Measurements from ENCODE around the gene FRMD5. TPM values are rescaled to one million over a fixed set of nuclear protein-coding genes. Genes with fewer than 3 reads are reported as not detected.
"Not testable (repeated sequence)": the region's sequence is repeated elsewhere in the genome, so short reads cannot be mapped to it uniquely, and the experiment has no call there.

Gene FRMD5
- total and polyA plus RNA-seq, 2 donors, result 0.32 to 2.9 TPM

DNA sequence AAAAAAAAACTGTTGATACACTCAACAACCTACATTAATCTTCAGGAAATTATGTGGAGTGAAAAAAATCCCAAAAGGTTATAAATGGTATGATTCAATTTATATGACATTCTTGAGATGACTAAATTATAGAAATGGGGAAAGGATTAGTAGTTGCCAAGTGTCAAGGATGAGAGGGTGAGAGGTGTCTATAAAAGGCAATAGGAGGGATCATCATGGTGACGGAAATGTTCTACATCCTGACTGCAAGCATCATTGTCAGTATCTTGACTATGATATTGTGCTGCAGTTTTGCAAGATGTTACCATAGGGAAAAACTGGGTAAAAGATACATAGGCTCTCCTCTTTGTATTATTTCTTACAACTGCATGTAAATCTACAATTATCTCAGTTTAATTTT, 125.6 kb downstream of the FRMD5 start:
- DNase-seq (ENCODE audit: extremely low spot score), result no peak
- Histone ChIP-seq H3K4me1 (ENCODE audit: insufficient read depth) (no peaks in the 10 kb centered on the region), H3K4me3 (ENCODE audit: low read depth, low read length) (no peak overlapping the region), H3K36me3 (ENCODE audit: insufficient read depth) (no peaks in the 10 kb centered on the region), H3K27ac (ENCODE audit: low read depth) (no peak overlapping the region)
- 81% methylated on average over 1 of the region's 1 CpG for WGBS

DNA sequence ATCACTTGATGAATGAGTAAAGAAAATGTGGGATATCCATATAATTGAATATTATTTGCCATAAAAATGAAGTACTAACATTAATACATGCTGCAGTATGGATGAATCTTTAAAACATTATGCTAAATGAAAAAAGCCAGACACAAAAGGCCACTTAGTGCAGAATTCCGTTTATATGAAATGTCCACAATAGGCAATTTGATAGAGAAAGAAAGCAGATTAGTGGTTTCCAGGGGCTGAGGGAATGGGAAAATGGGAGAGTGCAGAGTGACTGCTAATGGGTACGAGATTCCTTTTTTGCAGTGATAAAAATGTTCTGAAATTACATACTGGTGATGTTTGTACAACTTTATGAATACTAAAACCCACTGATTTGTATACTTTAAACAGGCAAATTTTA, 126.7 kb downstream of the FRMD5 start:
- Histone ChIP-seq H3K4me1 (ENCODE audit: insufficient read depth) (no peaks in the 10 kb centered on the region), H3K27ac (ENCODE audit: low read depth) (no peak overlapping the region), H3K4me3 (ENCODE audit: low read depth, low read length) (no peak overlapping the region), H3K36me3 (ENCODE audit: insufficient read depth) (no peaks in the 10 kb centered on the region)
- WGBS, result 44% methylated on average over 2 of the region's 2 CpGs
- no peak for DNase-seq (ENCODE audit: extremely low spot score)

DNA sequence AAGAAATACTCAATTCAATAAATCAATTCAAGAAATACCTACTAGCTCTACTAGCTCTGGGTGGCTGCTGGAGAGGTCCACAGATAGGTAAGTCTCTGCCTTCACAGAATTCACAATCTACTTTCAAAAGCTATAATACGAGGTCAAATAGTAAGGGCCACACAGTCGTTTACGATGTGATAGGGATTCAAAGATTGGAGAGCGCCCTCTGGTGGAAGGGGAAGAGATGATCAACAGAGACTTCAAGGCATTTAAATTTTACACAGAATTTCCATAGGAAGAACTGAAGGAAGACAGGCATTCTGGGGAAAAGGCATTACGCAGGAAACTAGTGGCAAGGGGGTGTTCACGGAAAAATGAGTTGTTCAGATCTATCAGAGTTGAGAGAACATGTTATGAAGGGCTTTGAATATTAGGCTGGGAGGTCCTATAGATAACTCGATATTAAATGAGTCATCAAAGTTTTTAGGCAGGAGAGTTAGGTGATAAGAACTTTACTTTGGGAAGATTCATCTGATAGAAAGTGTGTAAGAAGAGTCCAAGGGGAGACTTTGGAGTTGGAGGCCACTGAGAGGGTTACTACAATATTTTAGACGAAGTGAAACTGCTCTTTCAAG, 128.8 kb downstream of the FRMD5 start:
- no peak overlapping the region for H3K4me3 ChIP-seq (ENCODE audit: low read depth, low read length)
- H3K36me3 ChIP-seq (ENCODE audit: insufficient read depth), result no peaks in the 10 kb centered on the region
- no peaks in the 10 kb centered on the region for H3K4me1 ChIP-seq (ENCODE audit: insufficient read depth)
- DNase-seq (ENCODE audit: extremely low spot score), result no peak
- H3K27ac ChIP-seq (ENCODE audit: low read depth), result no peak overlapping the region
- 27% methylated on average over 8 of the region's 8 CpGs for WGBS

DNA sequence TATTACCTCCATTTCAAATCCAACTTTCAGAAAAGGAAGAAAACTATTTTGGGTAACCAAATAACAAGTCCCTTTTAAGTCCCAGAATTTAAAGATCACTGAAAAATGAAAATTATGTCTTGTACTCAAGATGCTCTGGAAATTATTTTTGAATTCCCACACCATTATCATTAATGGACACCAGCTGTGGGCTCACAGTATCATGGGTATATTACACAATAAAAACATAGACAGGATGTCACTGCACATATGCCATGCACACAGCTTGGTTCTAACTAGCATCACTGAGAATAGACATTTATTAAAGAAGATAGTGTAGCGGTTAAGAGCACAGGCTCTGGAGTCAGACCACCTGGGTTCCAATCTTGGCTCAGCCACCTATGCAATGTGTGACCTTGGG, 130.4 kb downstream of the FRMD5 start:
- Histone ChIP-seq H3K36me3 (ENCODE audit: insufficient read depth) (no peaks in the 10 kb centered on the region), H3K4me1 (ENCODE audit: insufficient read depth) (no peaks in the 10 kb centered on the region), H3K4me3 (ENCODE audit: low read depth, low read length) (no peak overlapping the region), H3K27ac (ENCODE audit: low read depth) (no peak overlapping the region)
- 47% methylated on average over 1 of the region's 1 CpG for WGBS
- DNase-seq (ENCODE audit: extremely low spot score), result no peak

DNA sequence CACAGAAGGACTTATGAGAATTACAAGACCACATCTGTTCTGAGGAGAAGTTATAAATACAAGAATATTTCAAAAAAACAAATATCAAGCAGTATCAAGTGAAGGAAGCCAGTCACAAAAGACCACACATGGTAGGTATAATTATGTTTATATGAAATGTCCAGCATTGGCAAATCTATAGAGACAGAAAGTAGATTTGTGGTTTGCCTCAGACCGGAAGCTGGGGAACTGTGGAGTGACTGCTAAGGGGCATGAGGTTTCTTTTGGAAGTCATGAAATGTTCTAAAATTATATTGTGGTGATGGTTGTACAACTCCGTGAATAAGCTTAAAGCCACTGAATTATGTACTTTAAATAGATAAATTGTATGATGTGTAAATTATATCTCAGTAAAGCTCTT, 136.9 kb downstream of the FRMD5 start:
- DNase-seq (ENCODE audit: extremely low spot score), result no peak
- 53% methylated on average over 2 of the region's 2 CpGs for WGBS
- H3K27ac ChIP-seq (ENCODE audit: low read depth), result no peak overlapping the region
- H3K4me1 ChIP-seq (ENCODE audit: insufficient read depth), result no peaks in the 10 kb centered on the region
- H3K4me3 ChIP-seq (ENCODE audit: low read depth, low read length), result no peak overlapping the region
- H3K36me3 ChIP-seq (ENCODE audit: insufficient read depth), result no peaks in the 10 kb centered on the region

DNA sequence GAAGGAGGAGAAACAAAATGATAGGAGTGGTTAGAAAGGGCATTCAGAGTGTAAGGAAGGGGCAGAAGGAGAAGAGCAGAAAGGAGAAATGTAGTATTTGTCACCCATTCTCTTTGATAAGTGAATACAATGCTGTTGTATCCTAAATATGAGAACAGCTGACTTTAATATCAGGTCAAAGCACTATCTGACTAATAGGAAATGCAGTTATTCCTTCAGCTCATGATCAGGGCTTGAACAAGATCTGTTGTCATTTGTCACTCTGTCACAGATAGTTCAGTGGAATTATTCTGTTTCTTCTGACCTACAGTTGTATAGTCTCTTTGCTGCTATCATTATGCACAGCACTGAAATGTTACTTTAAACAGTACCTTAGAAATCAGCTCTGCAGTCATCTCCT, 149.4 kb downstream of the FRMD5 start:
- DNase-seq (ENCODE audit: extremely low spot score), result no peak
- H3K36me3 ChIP-seq (ENCODE audit: insufficient read depth), result no peaks in the 10 kb centered on the region
- H3K27ac ChIP-seq (ENCODE audit: low read depth), result no peak overlapping the region
- H3K4me1 ChIP-seq (ENCODE audit: insufficient read depth), result no peaks in the 10 kb centered on the region
- H3K4me3 ChIP-seq (ENCODE audit: low read depth, low read length), result no peak overlapping the region

DNA sequence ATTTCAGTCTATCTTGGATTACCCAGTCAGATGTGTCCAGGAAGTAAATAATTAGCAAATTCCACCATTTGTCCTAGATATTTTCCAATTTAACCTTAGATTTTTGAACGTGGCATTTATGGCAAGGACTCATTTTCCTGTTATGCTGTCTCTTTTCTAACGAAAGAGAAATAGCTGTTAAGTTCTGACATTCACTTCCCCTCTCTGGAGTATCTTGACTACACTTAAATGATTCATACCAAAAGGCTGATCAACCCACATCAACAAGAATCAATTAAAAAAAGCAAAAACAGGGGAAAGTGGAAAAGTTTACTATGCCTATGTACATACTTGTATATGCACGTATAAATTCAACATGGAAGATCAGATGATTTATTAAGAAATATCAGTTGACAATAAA, 149.9 kb downstream of the FRMD5 start:
- no peaks in the 10 kb centered on the region for H3K36me3 ChIP-seq (ENCODE audit: insufficient read depth)
- 60% methylated on average over 3 of the region's 3 CpGs for WGBS
- no peak overlapping the region for H3K4me3 ChIP-seq (ENCODE audit: low read depth, low read length)
- H3K27ac ChIP-seq (ENCODE audit: low read depth), result no peak overlapping the region
- no peaks in the 10 kb centered on the region for H3K4me1 ChIP-seq (ENCODE audit: insufficient read depth)
- DNase-seq (ENCODE audit: extremely low spot score), result no peak

DNA sequence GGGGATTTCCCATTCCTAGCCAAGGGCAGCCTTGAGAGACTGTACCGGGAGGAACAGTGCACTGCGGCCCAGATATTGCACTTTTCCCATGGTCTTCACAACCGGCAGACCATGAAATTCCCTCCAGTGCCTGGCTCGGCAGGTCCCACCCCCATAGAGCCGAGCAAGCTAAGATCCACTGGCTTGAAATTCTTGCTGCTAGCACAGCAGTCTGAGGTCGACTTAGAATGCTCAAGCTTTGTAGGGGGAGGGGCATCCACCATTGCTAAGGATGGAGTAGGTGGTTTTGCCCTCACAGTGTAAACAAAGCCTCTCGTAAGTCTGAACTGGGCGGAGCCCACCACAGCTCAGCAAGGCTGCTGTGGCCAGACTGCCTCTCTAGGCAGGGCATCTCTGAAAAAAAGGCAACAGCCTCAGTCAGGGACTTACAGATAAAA, 156.3 kb downstream of the FRMD5 start:
- Histone ChIP-seq H3K27ac (ENCODE audit: low read depth) (no peak overlapping the region), H3K36me3 (ENCODE audit: insufficient read depth) (no peaks in the 10 kb centered on the region), H3K4me3 (ENCODE audit: low read depth, low read length) (no peak overlapping the region), H3K4me1 (ENCODE audit: insufficient read depth) (no peaks in the 10 kb centered on the region)
- no peak for DNase-seq (ENCODE audit: extremely low spot score)
- WGBS, result 24% methylated on average over 8 of the region's 8 CpGs

DNA sequence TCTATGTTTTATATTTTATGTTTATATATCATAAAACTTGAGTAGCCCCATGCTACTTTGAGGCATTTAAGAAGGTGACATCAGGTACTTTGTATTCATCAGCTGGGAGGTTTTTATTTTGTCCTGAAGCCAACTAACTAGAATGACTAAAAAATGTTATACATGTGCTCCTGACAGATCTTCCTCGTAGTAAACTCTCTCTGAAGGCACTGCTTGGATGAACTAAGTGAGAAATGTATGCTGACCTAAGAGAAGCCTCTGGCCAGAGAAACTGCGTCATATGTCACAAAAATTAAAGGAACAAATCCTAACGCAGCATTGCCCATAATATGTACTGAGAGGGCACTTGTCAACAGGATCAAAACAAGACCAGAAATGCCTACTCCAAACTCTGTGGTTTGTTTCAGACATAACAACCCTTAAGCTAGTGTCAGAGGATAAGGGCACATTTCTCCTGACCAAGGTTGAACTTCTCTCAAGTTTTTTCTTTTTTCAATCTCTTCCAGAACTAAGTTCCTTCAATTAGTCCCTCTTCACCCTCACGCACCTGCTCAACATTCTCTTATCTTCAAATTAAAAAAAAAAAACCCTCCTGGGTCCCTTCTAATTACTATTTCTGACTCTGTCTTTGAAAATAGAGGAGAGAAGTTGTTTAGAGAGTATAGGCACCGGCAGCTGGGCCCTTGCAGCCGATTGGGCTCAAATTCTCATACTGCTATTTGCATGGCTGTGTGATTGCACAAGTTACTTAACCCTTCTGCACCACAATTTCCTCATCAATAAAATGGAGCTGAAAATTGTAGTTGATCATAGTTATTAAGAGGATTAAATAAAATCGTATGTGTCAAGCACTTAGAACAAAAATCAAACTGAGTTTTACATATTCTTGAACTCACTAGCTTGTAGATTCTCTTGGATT, 159.0 kb downstream of the FRMD5 start:
- H3K4me3 ChIP-seq (ENCODE audit: low read depth, low read length), result no peak overlapping the region
- 57% methylated on average over 7 of the region's 7 CpGs for WGBS
- no peak overlapping the region for H3K27ac ChIP-seq (ENCODE audit: low read depth)
- no peak for DNase-seq (ENCODE audit: extremely low spot score)
- no peaks in the 10 kb centered on the region for H3K4me1 ChIP-seq (ENCODE audit: insufficient read depth)
- H3K36me3 ChIP-seq (ENCODE audit: insufficient read depth), result no peaks in the 10 kb centered on the region

DNA sequence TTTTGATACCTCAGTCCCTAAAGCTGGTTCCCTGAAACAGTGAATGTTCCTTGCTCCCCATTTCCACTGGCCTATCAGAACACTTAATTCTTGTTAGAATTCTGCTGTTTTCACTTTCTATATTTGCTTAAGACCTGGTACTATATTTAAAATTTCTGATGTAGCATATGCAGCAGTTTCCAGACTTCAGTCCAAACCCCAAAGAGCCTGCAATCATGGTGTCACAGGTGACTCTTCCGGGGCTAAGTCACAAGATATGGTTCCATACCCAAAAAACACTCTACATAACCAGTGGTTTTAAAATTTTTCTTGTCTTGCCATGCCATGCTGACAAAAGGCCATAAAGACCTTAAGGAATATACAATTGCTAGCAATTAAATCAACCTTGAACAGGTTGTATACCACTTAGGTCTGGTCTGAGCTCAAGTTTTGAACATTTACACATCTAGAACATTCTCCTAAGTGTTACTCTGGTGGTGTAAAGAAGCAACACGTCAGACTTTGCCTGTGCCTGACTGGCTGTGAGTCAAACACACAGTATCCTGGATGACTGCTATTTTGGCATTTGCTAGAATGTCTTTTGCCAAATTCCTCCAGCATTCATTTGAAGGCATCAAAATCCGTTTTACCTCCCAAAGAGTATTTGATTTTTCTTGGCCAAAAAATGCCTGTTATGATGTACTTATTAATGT, 160.0 kb downstream of the FRMD5 start:
- H3K4me3 ChIP-seq (ENCODE audit: low read depth, low read length), result no peak overlapping the region
- DNase-seq (ENCODE audit: extremely low spot score), result no peak
- WGBS, result 42% methylated on average over 3 of the region's 3 CpGs
- no peaks in the 10 kb centered on the region for H3K4me1 ChIP-seq (ENCODE audit: insufficient read depth)
- no peaks in the 10 kb centered on the region for H3K36me3 ChIP-seq (ENCODE audit: insufficient read depth)
- H3K27ac ChIP-seq (ENCODE audit: low read depth), result no peak overlapping the region

DNA sequence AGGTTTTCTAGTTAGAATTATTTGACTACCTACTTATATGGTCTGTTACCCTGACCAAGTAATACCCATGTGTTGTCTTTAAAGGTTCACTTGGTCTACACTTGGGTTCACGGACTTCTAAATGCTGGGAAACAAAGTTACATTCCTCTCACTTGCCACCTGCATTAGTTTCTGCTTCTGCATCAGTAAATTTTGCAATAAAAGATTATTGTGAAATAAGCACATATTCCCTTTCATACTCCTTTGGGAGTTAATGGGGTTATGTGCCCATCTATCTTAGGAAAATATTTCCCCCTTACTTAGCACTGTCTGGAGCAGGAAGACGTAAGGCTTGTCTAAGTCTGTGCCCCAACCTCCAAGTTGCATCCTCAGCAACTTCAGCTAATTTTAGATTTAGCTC, 160.7 kb downstream of the FRMD5 start:
- no peak overlapping the region for H3K27ac ChIP-seq (ENCODE audit: low read depth)

DNA sequence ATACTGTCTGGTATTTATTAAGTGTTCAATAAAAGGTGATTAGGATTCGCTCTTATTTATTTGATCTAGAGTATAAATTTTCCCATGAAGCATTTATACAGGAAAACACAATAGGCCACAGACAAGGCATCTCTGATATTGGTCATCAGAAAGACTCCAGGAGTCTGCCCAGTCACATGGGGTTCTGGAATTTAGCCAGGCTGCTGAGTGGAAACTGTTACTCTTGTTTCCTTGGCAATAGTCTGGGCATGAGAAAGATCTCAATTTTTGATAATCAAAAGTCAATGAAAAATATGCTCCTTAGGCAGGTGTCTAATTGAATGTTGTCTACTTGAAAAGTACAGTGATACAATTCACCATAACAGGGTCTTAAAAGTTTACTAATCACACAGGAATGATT, 161.2 kb downstream of the FRMD5 start:
- H3K4me1 ChIP-seq (ENCODE audit: insufficient read depth), result no peaks in the 10 kb centered on the region
- WGBS, result 64% methylated on average over 1 of the region's 1 CpG
- no peak overlapping the region for H3K27ac ChIP-seq (ENCODE audit: low read depth)

More for the DNA sequence above, 160.7 kb downstream of the FRMD5 start:
- H3K4me1 ChIP-seq (ENCODE audit: insufficient read depth), result no peaks in the 10 kb centered on the region
- WGBS, result 70% methylated on average over 2 of the region's 2 CpGs
- no peak overlapping the region for H3K4me3 ChIP-seq (ENCODE audit: low read depth, low read length)
- no peaks in the 10 kb centered on the region for H3K36me3 ChIP-seq (ENCODE audit: insufficient read depth)
- no peak for DNase-seq (ENCODE audit: extremely low spot score)

DNA sequence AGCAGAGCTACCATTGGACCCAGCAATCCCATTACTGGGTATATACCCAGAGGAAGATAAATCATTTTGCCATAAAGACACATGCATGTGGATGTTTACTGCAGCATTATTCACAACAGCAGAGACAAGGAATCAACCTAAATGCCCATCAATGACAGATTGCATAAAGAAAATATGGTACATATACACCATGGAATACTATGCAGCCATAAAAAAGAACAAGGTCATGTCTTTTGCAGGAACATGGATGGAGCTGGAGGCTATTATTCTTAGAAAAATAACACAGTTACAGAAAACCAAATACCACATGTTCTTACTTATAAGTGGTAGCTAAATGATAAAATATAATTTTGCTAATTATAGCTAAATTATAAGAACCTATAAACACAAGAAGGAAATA, 162.3 kb downstream of the FRMD5 start:
- DNase-seq (ENCODE audit: extremely low spot score); H3K36me3 ChIP-seq (ENCODE audit: insufficient read depth); H3K4me3 ChIP-seq (ENCODE audit: low read depth, low read length); H3K4me1 ChIP-seq (ENCODE audit: insufficient read depth); H3K27ac ChIP-seq (ENCODE audit: low read depth): not testable (repeated sequence)

More for the DNA sequence above, 161.2 kb downstream of the FRMD5 start:
- DNase-seq (ENCODE audit: extremely low spot score), result no peak
- Histone ChIP-seq H3K36me3 (ENCODE audit: insufficient read depth) (no peaks in the 10 kb centered on the region), H3K4me3 (ENCODE audit: low read depth, low read length) (no peak overlapping the region)
